C4-2B (cell line): Measurements from ENCODE around the gene SYT8.

Source experiments
- CTCF ChIP-seq: fragments of 450-650 bp; conservative IDR thresholded peaks from 2 replicates; pipeline ENCODE4 v1.5.1; 2017; ENCODE audit warnings: mild to moderate bottlenecking
- ZFX ChIP-seq: fragments of 450-650 bp; IDR thresholded peaks from 2 replicates; pipeline ENCODE4 v1.6.1; 2017

DNA sequence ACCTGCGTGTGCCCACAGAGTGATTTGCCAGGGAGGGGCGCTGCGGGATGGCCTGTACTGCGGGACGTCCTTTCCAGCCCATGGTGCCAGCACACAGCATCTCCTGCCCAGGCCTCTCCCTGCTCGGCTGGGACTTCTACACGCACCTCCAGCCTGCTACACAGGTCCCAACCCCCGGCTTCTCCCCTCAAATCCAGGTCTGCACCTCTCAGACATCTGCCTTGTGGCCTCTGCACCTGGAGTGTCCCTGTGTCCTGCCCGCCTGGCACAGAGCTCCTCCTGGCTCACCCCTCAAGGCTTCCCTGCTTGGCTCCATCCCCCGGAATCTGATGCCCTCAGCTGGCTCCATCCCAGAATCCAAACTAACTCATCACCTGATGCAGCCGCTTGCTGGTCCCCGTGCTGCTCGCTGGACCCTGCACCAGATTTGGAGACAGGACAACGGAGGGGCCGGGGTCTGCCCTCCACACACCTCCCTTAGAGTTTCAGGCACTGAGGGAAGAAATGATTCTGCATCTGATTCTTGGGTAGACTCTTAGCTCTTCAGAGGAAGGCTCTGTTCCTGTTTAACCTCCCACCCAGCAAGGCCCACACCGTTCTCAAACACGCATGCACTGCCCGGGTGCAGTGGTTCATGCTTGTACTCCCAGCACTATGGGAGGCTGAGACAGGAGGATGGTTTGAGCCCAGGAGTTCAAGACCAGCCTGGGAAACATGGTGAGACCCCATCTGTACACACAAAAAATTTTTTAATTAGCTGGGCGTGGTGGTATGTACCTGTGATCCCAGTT, 14.0 kb downstream of the SYT8 start:
- TF ChIP-seq CTCF = no peak
- TF ChIP-seq ZFX = no peak
